Measurements from ENCODE around the gene SLC25A3.
A peak's percentile ranks its signal among the peaks of the same experiment; 100 is the strongest.
"Not testable (repeated sequence)": the region's sequence is repeated elsewhere in the genome, so short reads cannot be mapped to it uniquely, and the experiment has no call there.

SLC25A3 gene

DNA sequence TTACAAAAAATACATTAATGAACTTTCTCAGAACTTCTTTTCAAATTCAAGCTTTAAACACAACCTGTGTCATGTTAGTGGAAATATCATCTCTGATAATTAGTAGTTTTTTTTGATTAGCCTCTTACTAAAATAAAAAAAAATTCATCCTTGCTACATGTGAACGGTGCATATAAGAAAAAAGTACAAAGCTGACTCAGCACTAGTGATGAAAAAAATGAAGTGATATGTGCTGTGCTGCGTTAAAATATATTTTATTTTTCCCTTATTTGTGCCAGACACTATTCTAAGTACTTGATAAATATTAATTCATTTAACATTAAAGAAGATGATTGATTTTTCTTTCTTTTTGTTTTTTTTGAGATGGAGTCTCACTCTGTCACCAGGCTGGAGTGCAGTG is 43.6 kb downstream of the SLC25A3 start:
- Mint-ChIP-seq H3K27ac (no peak overlapping the region), H3K4me3 (no peak overlapping the region), H3K36me3 (peaks cover 4% of the 10 kb centered on the region), H3K4me1 (no peaks in the 10 kb centered on the region), H3K9me3 (no peaks in the 10 kb centered on the region), H3K27me3 (no peaks in the 10 kb centered on the region)

DNA sequence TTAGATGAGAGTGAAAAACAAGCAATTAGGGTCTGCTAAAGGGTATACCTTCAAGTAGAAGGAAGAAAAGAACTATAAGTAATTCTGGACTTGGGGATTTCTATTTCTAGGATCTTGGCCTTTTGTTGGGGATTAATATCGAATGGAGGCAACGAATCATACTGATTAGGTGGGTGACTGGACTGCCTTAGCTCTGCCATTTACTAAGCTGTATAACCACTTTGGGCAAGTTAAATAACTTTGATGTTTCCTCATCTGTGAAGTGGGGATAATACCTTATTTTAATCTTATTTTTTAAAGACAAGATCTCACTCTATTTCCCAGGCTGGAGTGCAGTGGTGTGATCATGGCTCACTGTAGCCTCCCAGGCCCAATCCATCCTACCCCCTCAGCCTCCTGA is 44.5 kb downstream of the SLC25A3 start:
- no peaks in the 10 kb centered on the region for H3K9me3 Mint-ChIP-seq
- no peak overlapping the region for H3K27ac Mint-ChIP-seq
- no peaks in the 10 kb centered on the region for H3K4me1 Mint-ChIP-seq
- no peak overlapping the region for H3K4me3 Mint-ChIP-seq
- H3K27me3 Mint-ChIP-seq, result no peaks in the 10 kb centered on the region
- peaks cover 4% of the 10 kb centered on the region for H3K36me3 Mint-ChIP-seq

DNA sequence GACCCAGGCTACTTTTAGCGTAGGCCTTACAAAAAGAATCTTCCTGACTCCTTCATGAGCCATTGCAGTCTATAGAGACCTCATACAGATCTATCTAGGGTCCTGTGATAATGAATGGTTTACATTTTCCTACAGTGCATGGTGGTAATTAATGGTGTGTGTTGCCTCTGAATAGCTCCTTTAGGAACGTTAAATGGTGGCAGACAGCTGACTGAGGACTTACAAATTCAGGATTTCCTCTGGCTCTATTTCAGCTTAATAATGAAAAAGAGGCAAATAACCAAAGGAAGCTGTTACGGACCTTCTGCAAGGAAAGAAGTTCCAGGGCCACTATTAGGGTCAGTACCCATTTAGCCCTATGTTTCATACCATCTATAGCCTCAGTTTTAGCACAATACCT is 46.0 kb downstream of the SLC25A3 start:
- Mint-ChIP-seq H3K4me3 (no peak overlapping the region), H3K36me3 (no peaks in the 10 kb centered on the region), H3K27ac (no peak overlapping the region), H3K9me3 (no peaks in the 10 kb centered on the region), H3K4me1 (peaks cover 5% of the 10 kb centered on the region), H3K27me3 (no peaks in the 10 kb centered on the region)

- H3K4me3 Mint-ChIP-seq, result peak overlapping the region; percentile 97
- H3K36me3 Mint-ChIP-seq, H3K9me3 Mint-ChIP-seq, H3K27me3 Mint-ChIP-seq, H3K27ac Mint-ChIP-seq: not testable (repeated sequence)
- peaks cover 19% of the 10 kb centered on the region for H3K4me1 Mint-ChIP-seq
These were observed 49.3 kb downstream of the SLC25A3 start for GRCh38 chr12:98642801-98643200.

DNA sequence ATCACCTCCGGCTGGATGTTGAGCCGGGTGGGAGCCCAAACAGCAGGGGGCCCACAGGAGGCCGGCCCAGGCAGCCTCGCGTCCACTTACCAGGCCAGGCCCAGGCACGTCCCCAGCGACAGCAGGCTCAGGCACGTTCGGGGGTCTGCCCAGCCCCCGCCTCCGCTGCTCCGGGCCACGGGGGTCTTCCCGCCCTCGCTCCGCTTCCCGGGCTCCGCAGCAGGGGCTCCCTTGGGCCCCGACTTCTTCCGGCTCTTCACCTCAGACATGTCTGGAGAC is 50.9 kb downstream of the SLC25A3 start:
- Mint-ChIP-seq H3K36me3 (peaks cover 3% of the 10 kb centered on the region), H3K27ac (peak overlapping the region; percentile 90), H3K4me1 (peaks cover 27% of the 10 kb centered on the region)

DNA sequence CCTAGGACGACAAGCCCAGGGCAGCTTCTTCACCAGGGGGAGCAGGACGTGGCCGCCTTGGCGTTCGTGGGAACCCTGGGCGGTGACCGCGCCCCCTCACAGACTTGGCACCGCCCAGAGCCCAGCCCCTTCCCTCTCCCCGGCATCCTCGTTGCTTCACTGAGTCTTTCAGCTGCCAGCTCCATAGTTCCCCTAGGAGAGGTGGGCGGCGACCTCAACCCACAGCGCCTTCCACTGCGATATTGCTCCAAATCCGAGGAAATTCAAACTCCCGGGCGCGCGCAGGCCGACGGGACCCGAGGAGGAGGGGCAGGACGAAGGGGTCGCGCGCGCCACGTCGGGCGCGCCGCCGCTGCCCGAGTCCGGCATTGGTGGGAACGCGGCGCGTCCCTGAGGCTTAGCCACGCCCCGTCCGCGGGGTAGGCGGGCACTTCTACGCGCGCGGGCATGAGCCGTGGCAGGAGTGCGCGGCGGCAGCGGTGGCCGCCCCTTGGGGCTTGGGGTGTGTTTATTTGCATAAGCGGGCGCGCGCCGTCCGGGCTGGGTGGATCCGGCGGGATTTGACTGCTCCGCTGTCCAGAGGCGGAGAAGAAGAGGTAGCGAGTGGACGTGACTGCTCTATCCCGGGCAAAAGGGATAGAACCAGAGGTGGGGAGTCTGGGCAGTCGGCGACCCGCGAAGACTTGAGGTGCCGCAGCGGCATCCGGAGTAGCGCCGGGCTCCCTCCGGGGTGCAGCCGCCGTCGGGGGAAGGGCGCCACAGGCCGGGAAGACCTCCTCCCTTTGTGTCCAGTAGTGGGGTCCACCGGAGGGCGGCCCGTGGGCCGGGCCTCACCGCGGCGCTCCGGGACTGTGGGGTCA is 51.5 kb downstream of the SLC25A3 start, which contains the start of the genes APAF1 and IKBIP:
TSS of gene APAF1 (plus strand) at position 579 of the 860 bp plus-strand sequence. CDS start 3,070 bp downstream, outside the sequence.
TSS of gene IKBIP (minus strand) at position 77 of the 860 bp plus-strand sequence. CDS start 87 bp downstream, outside the sequence.
- H3K27ac Mint-ChIP-seq, result peak within 1 kb of the TSS; percentile 90
- H3K36me3 Mint-ChIP-seq, result peaks cover 6% of the 10 kb centered on the region
- no peaks in the 10 kb centered on the region for H3K27me3 Mint-ChIP-seq
- H3K9me3 Mint-ChIP-seq, result no peaks in the 10 kb centered on the region
- peaks cover 31% of the 10 kb centered on the region for H3K4me1 Mint-ChIP-seq
- H3K4me3 Mint-ChIP-seq, result peak within 1 kb of the TSS; percentile 97

More for the DNA sequence above, 50.9 kb downstream of the SLC25A3 start:
- Mint-ChIP-seq H3K9me3 (no peaks in the 10 kb centered on the region), H3K27me3 (no peaks in the 10 kb centered on the region), H3K4me3 (peak overlapping the region; percentile 97)

DNA sequence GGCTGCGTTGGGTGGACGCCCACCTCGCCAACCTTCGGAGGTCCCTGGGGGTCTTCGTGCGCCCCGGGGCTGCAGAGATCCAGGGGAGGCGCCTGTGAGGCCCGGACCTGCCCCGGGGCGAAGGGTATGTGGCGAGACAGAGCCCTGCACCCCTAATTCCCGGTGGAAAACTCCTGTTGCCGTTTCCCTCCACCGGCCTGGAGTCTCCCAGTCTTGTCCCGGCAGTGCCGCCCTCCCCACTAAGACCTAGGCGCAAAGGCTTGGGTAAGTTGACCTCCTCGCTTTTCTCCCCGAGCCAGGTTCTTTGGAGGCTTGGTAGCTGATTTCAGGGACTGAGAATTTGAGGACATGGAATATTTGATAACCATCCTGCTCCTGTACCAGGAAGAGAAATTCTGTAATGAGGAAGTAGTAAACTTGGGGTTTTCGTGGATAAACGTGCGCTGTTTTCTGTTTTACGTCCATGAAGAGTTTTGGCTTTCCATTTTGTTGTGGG is 52.1 kb downstream of the SLC25A3 start:
- peak overlapping the region; percentile 97 for H3K4me3 Mint-ChIP-seq
- H3K9me3 Mint-ChIP-seq, result no peaks in the 10 kb centered on the region

GRCh38 chr12:98646294-98647090 is 53.0 kb downstream of the SLC25A3 start:
- no peaks in the 10 kb centered on the region for H3K9me3 Mint-ChIP-seq
- H3K36me3 Mint-ChIP-seq, result peaks cover 6% of the 10 kb centered on the region
- H3K4me3 Mint-ChIP-seq, result peak overlapping the region; percentile 97
- H3K27me3 Mint-ChIP-seq, result no peaks in the 10 kb centered on the region
- H3K27ac Mint-ChIP-seq, result peak overlapping the region; percentile 33
- peaks cover 31% of the 10 kb centered on the region for H3K4me1 Mint-ChIP-seq

More for the DNA sequence above, 52.1 kb downstream of the SLC25A3 start:
- Mint-ChIP-seq H3K36me3 (peaks cover 6% of the 10 kb centered on the region), H3K4me1 (peaks cover 31% of the 10 kb centered on the region), H3K27ac (peak overlapping the region; percentile 11), H3K27me3 (no peaks in the 10 kb centered on the region)

GRCh38 chr12:98651328-98651727 is 57.8 kb downstream of the SLC25A3 start:
- Mint-ChIP-seq H3K27ac (no peak overlapping the region), H3K27me3 (no peaks in the 10 kb centered on the region), H3K36me3 (peaks cover 6% of the 10 kb centered on the region), H3K4me1 (peaks cover 25% of the 10 kb centered on the region), H3K9me3 (no peaks in the 10 kb centered on the region), H3K4me3 (no peak overlapping the region)

DNA sequence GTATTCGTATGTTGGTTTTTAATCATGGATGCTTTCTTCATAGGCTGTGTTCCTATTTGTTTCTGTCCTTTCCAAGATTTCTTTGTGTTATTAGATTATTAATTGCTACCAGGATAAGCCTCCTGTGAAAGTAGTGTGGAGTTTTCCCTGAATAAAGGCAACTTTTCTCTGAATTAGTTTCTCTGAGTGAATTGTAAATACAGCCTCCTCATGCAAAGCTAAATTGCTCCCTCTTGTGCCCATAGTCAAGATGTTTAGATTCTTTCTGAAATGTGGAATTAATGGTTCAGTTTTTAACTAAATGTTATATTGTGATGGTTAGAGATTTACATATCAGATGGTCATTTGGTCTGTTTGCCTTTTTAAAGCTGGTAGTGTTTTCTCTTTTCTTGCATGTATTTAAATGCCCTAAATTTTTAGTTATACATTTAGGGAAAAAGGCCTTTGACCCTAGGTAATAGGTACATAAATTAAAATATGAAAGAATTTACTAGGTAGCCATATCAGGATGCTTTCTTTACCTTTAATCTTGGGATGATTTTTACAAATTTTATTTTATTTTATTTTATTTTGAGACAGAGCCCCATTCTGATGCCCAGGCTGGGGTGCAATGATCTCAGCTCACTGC is 60.5 kb downstream of the SLC25A3 start:
- Mint-ChIP-seq H3K27me3 (no peaks in the 10 kb centered on the region), H3K27ac (no peak overlapping the region), H3K4me1 (peaks cover 22% of the 10 kb centered on the region), H3K4me3 (no peak overlapping the region), H3K9me3 (no peaks in the 10 kb centered on the region), H3K36me3 (peaks cover 6% of the 10 kb centered on the region)
